HG03064 (cell line): ENCODE data around the gene ZGRF1.
A peak's percentile ranks its signal among the peaks of the same experiment; 100 is the strongest.
"Not testable (repeated sequence)": the region's sequence is repeated elsewhere in the genome, so short reads cannot be mapped to it uniquely, and the experiment has no call there.

Source experiments
- ATAC-seq: cut with Tn5 transposase; IDR thresholded peaks from one replicate; pipeline ENCODE4 v1.9.1; 2021; ENCODE audit warnings: low read depth; ENCODE audit not compliant: unreplicated experiment

Gene ZGRF1

GRCh38 chr4:112562254-112562879 lies 74.3 kb downstream of the ZGRF1 start:
- no peak for ATAC-seq

- ATAC-seq, result no peak
Observed at GRCh38 chr4:112560084-112560483, 76.6 kb downstream of the ZGRF1 start.

- no peak for ATAC-seq
Observed at GRCh38 chr4:112559053-112559452, 77.7 kb downstream of the ZGRF1 start.

- no peak for ATAC-seq
Observed at GRCh38 chr4:112557676-112558411, 78.9 kb downstream of the ZGRF1 start.

- not testable (repeated sequence) for ATAC-seq
Observed at GRCh38 chr4:112554271-112554670, 82.4 kb downstream of the ZGRF1 start.

GRCh38 chr4:112552668-112553067 lies 84.0 kb downstream of the ZGRF1 start:
- ATAC-seq, result no peak

- ATAC-seq, result no peak
Observed at GRCh38 chr4:112550728-112551127, 86.0 kb downstream of the ZGRF1 start.

GRCh38 chr4:112546476-112546875 lies 90.2 kb downstream of the ZGRF1 start:
- no peak for ATAC-seq

GRCh38 chr4:112545346-112545745 lies 91.4 kb downstream of the ZGRF1 start:
- no peak for ATAC-seq

GRCh38 chr4:112540695-112541094 lies 96.0 kb downstream of the ZGRF1 start:
- no peak for ATAC-seq

GRCh38 chr4:112536123-112536522 lies 100.6 kb downstream of the ZGRF1 start:
- ATAC-seq, result no peak

- ATAC-seq, result no peak
Observed at GRCh38 chr4:112532267-112532666, 104.4 kb downstream of the ZGRF1 start.

- no peak for ATAC-seq
Observed at GRCh38 chr4:112531146-112531545, 105.6 kb downstream of the ZGRF1 start.

GRCh38 chr4:112526061-112526460 lies 110.6 kb downstream of the ZGRF1 start:
- ATAC-seq, result no peak

GRCh38 chr4:112523764-112524505 lies 112.8 kb downstream of the ZGRF1 start:
- ATAC-seq, result peak; percentile 70

GRCh38 chr4:112523008-112523721 lies 113.5 kb downstream of the ZGRF1 start:
- peak; percentile 43 for ATAC-seq

- ATAC-seq, result not testable (repeated sequence)
Observed at GRCh38 chr4:112522431-112522830, 114.3 kb downstream of the ZGRF1 start.

GRCh38 chr4:112521123-112522023 lies 115.3 kb downstream of the ZGRF1 start:
- ATAC-seq, result no peak

GRCh38 chr4:112520598-112521122 lies 116.0 kb downstream of the ZGRF1 start:
- ATAC-seq, result no peak
